GM19023 (cell line): ENCODE results near the gene CC2D2B.
"Not testable (repeated sequence)": the region's sequence is repeated elsewhere in the genome, so short reads cannot be mapped to it uniquely, and the experiment has no call there.

Source experiments
- ATAC-seq: cut with Tn5 transposase; IDR thresholded peaks from one replicate; pipeline ENCODE4 v1.9.1; 2021; ENCODE audit warnings: mild to moderate bottlenecking, moderate library complexity; ENCODE audit not compliant: unreplicated experiment

The CC2D2B gene

GRCh38 chr10:96017191-96017687 lies 109.5 kb downstream of the CC2D2B start:
- no peak for ATAC-seq

- no peak for ATAC-seq
Observed at GRCh38 chr10:96021332-96021731, 113.6 kb downstream of the CC2D2B start.

- ATAC-seq = no peak
Observed at GRCh38 chr10:96022739-96023138, 115.0 kb downstream of the CC2D2B start.

- no peak for ATAC-seq
Observed at GRCh38 chr10:96023168-96023567, 115.4 kb downstream of the CC2D2B start.

- peak; percentile 72 for ATAC-seq
Observed at GRCh38 chr10:96025566-96025965, 117.8 kb downstream of the CC2D2B start.

- ATAC-seq = no peak
Observed at GRCh38 chr10:96034625-96035024, 126.8 kb downstream of the CC2D2B start.

- ATAC-seq = no peak
Observed at GRCh38 chr10:96038476-96039387, 131.0 kb downstream of the CC2D2B start.

- no peak for ATAC-seq
Observed at GRCh38 chr10:96041146-96041545, 133.4 kb downstream of the CC2D2B start.

GRCh38 chr10:96043033-96043892 lies 135.5 kb downstream of the CC2D2B start, which contains the start of gene CCNJ:
TSS of gene CCNJ (plus strand) at chr10:96043583. CDS start at chr10:96044394, 811 bp downstream.
- peak; percentile 86 for ATAC-seq

GRCh38 chr10:96043893-96044715 lies 136.3 kb downstream of the CC2D2B start:
- ATAC-seq = peak; percentile 35

GRCh38 chr10:96044736-96045135 lies 137.0 kb downstream of the CC2D2B start:
- ATAC-seq = no peak

- ATAC-seq = no peak
Observed at GRCh38 chr10:96046546-96046945, 138.8 kb downstream of the CC2D2B start.

- ATAC-seq = no peak
Observed at GRCh38 chr10:96047004-96047649, 139.4 kb downstream of the CC2D2B start.

- ATAC-seq = not testable (repeated sequence)
Observed at GRCh38 chr10:96047925-96048324, 140.2 kb downstream of the CC2D2B start.

GRCh38 chr10:96049340-96049739 lies 141.6 kb downstream of the CC2D2B start:
- ATAC-seq = no peak

GRCh38 chr10:96053985-96054384 lies 146.2 kb downstream of the CC2D2B start:
- no peak for ATAC-seq

- no peak for ATAC-seq
Observed at GRCh38 chr10:96056787-96057186, 149.0 kb downstream of the CC2D2B start.

GRCh38 chr10:96061232-96061631 lies 153.5 kb downstream of the CC2D2B start:
- ATAC-seq = no peak

GRCh38 chr10:96072674-96073073 lies 164.9 kb downstream of the CC2D2B start:
- ATAC-seq = no peak

- ATAC-seq = no peak
Observed at GRCh38 chr10:96073722-96074121, 165.9 kb downstream of the CC2D2B start.
